K562 (cell line): ENCODE measurements around the gene GCDH. TPM values are rescaled to one million over a fixed set of nuclear protein-coding genes. Genes with fewer than 3 reads are reported as not detected.
A peak's percentile ranks its signal among the peaks of the same experiment; 100 is the strongest.

ENCODE experiments used
- ARID2 ChIP-seq: fragments of 450-650 bp; IDR thresholded peaks from 2 replicates; pipeline ENCODE4 v1.6.1; 2017; ENCODE audit warnings: antibody characterized with exemption, mild to moderate bottlenecking
- ATF3 ChIP-seq, 2 experiments: fragments of 450-650 bp in 1 of 2; sonication (generic) in 1 of 2; formaldehyde crosslinking in 1 of 2; IDR thresholded peaks in 1 of 2; conservative IDR thresholded peaks in 1 of 2; 2 replicates each; pipeline versions ENCODE4 v1.6.1 to v1.8.1; 2016 to 2023; ENCODE audit warnings: mild to moderate bottlenecking in 2 of 2, moderate library complexity in 2 of 2, inconsistent platforms in 1 of 2, missing genetic modification reagents in 1 of 2
- CCNT2 ChIP-seq: IDR thresholded peaks from 2 replicates; pipeline ENCODE4 v1.6.1; 2011; ENCODE audit warnings: borderline replicate concordance, low read depth, mild to moderate bottlenecking, moderate library complexity, mixed read lengths, low read length; ENCODE audit not compliant: insufficient read length; ENCODE audit errors: extremely low read depth
- CREB3L1 ChIP-seq: fragments of 450-650 bp; IDR thresholded peaks from 2 replicates; pipeline ENCODE4 v1.6.1; 2014; ENCODE audit warnings: low read depth, mild to moderate bottlenecking, moderate library complexity, borderline replicate concordance
- DMBX1 ChIP-seq: fragments of 250-450 bp; sonication (Bioruptor Pico); IDR thresholded peaks from 2 replicates; pipeline ENCODE4 v1.8.0; 2022; ENCODE audit warnings: inconsistent platforms, mild to moderate bottlenecking, moderate library complexity, borderline replicate concordance
- ELK1 ChIP-seq: sonication (generic); formaldehyde crosslinking; IDR thresholded peaks from 2 replicates; pipeline ENCODE4 v1.8.1; 2022; ENCODE audit warnings: missing genetic modification reagents
- EP400 ChIP-seq: fragments of 450-650 bp; IDR thresholded peaks from 2 replicates; pipeline ENCODE4 v1.6.1; 2017; ENCODE audit warnings: antibody characterized with exemption, mild to moderate bottlenecking, moderate library complexity
- FOXJ2 ChIP-seq: fragments of 200-800 bp; sonication (Bioruptor generic); IDR thresholded peaks from 2 replicates; pipeline ENCODE4 v1.6.1; 2016; ENCODE audit warnings: missing genetic modification characterization, missing compliant biosample characterization
- MTA1 ChIP-seq: fragments of 450-650 bp; IDR thresholded peaks from 2 replicates; pipeline ENCODE4 v1.6.1; 2017; ENCODE audit warnings: borderline replicate concordance
- MTF1 ChIP-seq: fragments of 250-450 bp; sonication (Bioruptor Pico); IDR thresholded peaks from 2 replicates; pipeline ENCODE4 v1.9.0; 2021; ENCODE audit warnings: moderate library complexity, mild to moderate bottlenecking, inconsistent platforms, borderline replicate concordance
- NONO ChIP-seq, 2 experiments: fragments of 200-400 bp in 1 of 2; fragments of 450-650 bp in 1 of 2; formaldehyde crosslinking in 1 of 2; IDR thresholded peaks; 2 replicates each; pipeline ENCODE4 v1.6.1; 2017; ENCODE audit warnings: low read depth in 2 of 2, mild to moderate bottlenecking in 2 of 2, moderate library complexity in 2 of 2, low read length in 1 of 2
- SREBF1 ChIP-seq: fragments of 150-350 bp; IDR thresholded peaks from 2 replicates; pipeline ENCODE4 v1.6.1; 2014; ENCODE audit warnings: antibody characterized with exemption, low read depth, low read length, borderline replicate concordance
- TAF15 ChIP-seq: fragments of 200-400 bp; formaldehyde crosslinking; IDR thresholded peaks from 2 replicates; pipeline ENCODE4 v1.6.1; 2017; ENCODE audit warnings: mild to moderate bottlenecking, low read depth, low read length, moderate library complexity
- TFE3 ChIP-seq: fragments of 450-650 bp; formaldehyde crosslinking; IDR thresholded peaks from 2 replicates; pipeline ENCODE4 v1.4.0; 2020; ENCODE audit warnings: mild to moderate bottlenecking, mixed read lengths
- ZBTB33 ChIP-seq: sonication (generic); formaldehyde crosslinking; IDR thresholded peaks from 2 replicates; pipeline ENCODE4 v1.8.1; 2023; ENCODE audit warnings: mild to moderate bottlenecking, missing genetic modification reagents
- ZNF75A ChIP-seq: fragments of 450-650 bp; formaldehyde crosslinking; IDR thresholded peaks from 2 replicates; pipeline ENCODE4 v1.4.0; 2020; ENCODE audit warnings: mild to moderate bottlenecking
- ZNF778 ChIP-seq: fragments of 450-650 bp; formaldehyde crosslinking; IDR thresholded peaks from 2 replicates; pipeline ENCODE4 v1.4.0; 2020; ENCODE audit warnings: mild to moderate bottlenecking, moderate library complexity
- ZNF785 ChIP-seq: fragments of 250-450 bp; sonication (Bioruptor Pico); IDR thresholded peaks from 2 replicates; pipeline ENCODE4 v1.4.0; 2020; ENCODE audit warnings: mild to moderate bottlenecking
- polyA plus RNA-seq, 8 experiments: library from polyadenylated mRNA; depleted of rRNA in 4 of 8; stranded (reverse) in 5 of 8; unstranded in 3 of 8; fragments of >200 nt; fragmentation: Nextera tagmentation in 2 of 8; fragmentation: Illumina TruSeq in 1 of 8; extraction: Ambion mirVana in 2 of 8; extraction: Trizol in 1 of 8; gene quantifications; 2 replicates each; pipeline versions ENCODE4 v1.2.1 to v1.2.3, GENCODE V29; 2011 to 2014; ENCODE audit warnings: inconsistent platforms in 1 of 8, missing spikeins in 1 of 8
- total RNA-seq, 7 experiments: library from RNA; depleted of rRNA in 6 of 7; stranded (reverse); fragments of >200 nt in 6 of 7; fragmentation: Illumina TruSeq in 2 of 7; extraction: Trizol in 2 of 7; gene quantifications; 2 replicates each; pipeline versions ENCODE4 v1.2.1 to v1.2.3, GENCODE V29; 2011 to 2021; ENCODE audit warnings: low replicate concordance in 1 of 7

GCDH gene
- total and polyA plus RNA-seq, 9 of the 15 experiments (the other 6 are each of a cell fraction or from before 2014, with no cell fraction given): 2.9 to 50.8 (median 19.1) TPM

GRCh38 chr19:12847159-12848139 lies 43.5 kb upstream of the GCDH start (continued):
- TF ChIP-seq ZBTB33 (CRISPR knock-in tag): peak; percentile 92
- no peak for TF ChIP-seq CREB3L1
- TF ChIP-seq MTA1: no peak
- TF ChIP-seq MTF1 (CRISPR knock-in tag): no peak
- no peak for TF ChIP-seq FOXJ2
- peak; percentile 49 for TF ChIP-seq ATF3 (IDR thresholded peaks at IDR 0.05)
- no peak for TF ChIP-seq ATF3 (CRISPR knock-in tag; conservative IDR thresholded peaks at IDR 0.05)
- no peak for TF ChIP-seq DMBX1 (CRISPR knock-in tag)
- no peak for TF ChIP-seq ZNF778 (CRISPR knock-in tag)
- no peak for TF ChIP-seq ZNF75A (CRISPR knock-in tag)
- TF ChIP-seq ZNF785 (CRISPR knock-in tag): peak; percentile 99
- TF ChIP-seq TFE3: no peak
- TF ChIP-seq NONO (IDR thresholded peaks at IDR 0.05; ENCODE audit: low read depth in 2 of 2, low read length in 1 of 2): no peak
- no peak for TF ChIP-seq ELK1
- no peak; the same call in 1 of the 2 replicates for TF ChIP-seq TAF15
- no peak for TF ChIP-seq EP400
- peak; percentile 74; the same call in 1 of the 2 replicates for TF ChIP-seq ARID2
- peak; percentile 75 for TF ChIP-seq CCNT2
- TF ChIP-seq SREBF1: 0 out of 2 replicates have a peak, but pooled peaks have one; percentile 45
